OCI-LY3 (cell line): ENCODE results near the gene CD101.

Experiments
- H2AFZ ChIP-seq: fragments of 200-600, 300-600 bp; shearing (Covaris generic); 2 replicates; pipeline ENCODE4 v1.6.0; 2014; ENCODE audit warnings: antibody characterized with exemption, low read depth, low read length
- H3K27ac ChIP-seq: fragments of 200-600, 300-600 bp; sonication (generic); 2 replicates; pipeline ENCODE4 v1.5.1; 2014; ENCODE audit warnings: mild to moderate bottlenecking, low read length, moderate library complexity, mixed read lengths
- H3K27me3 ChIP-seq: fragments of 200-600, 300-600 bp; sonication (generic); 2 replicates; pipeline ENCODE4 v1.6.1; 2014; ENCODE audit warnings: low read depth, low read length, mixed read lengths
- H3K36me3 ChIP-seq: fragments of 200-600, 300-600 bp; sonication (generic); replicated peaks from 2 replicates; pipeline ENCODE3; 2014; ENCODE audit warnings: low read depth, low read length, mixed read lengths
- H3K4me1 ChIP-seq: fragments of 300-600, 200-600 bp; sonication (generic); 2 replicates; pipeline ENCODE4 v1.6.1; 2014; ENCODE audit warnings: low read length, mixed read lengths
- H3K4me2 ChIP-seq: fragments of 200-600, 300-600 bp; sonication (generic); 2 replicates; pipeline ENCODE4 v1.6.1; 2014; ENCODE audit warnings: low read length, mixed read lengths
- H3K4me3 ChIP-seq: fragments of 300-600, 200-600 bp; sonication (generic); 2 replicates; pipeline ENCODE4 v1.5.1; 2014; ENCODE audit warnings: antibody characterized with exemption, mild to moderate bottlenecking, low read length, moderate library complexity
- H3K79me2 ChIP-seq: fragments of 300-600, 200-600 bp; shearing (Covaris generic); 2 replicates; pipeline ENCODE4 v1.6.1; 2014; ENCODE audit warnings: mild to moderate bottlenecking, low read length, mixed read lengths
- H3K9ac ChIP-seq: fragments of 300-600, 200-600 bp; shearing (Covaris generic); 2 replicates; pipeline ENCODE4 v1.6.0; 2014; ENCODE audit warnings: mild to moderate bottlenecking, low read length, moderate library complexity
- H3K9me3 ChIP-seq: fragments of 200-600, 300-600 bp; shearing (Covaris generic); 2 replicates; pipeline ENCODE4 v1.6.1; 2014; ENCODE audit warnings: low read length, mixed read lengths; ENCODE audit not compliant: insufficient read depth
- H4K20me1 ChIP-seq: fragments of 200-600, 300-600 bp; sonication (generic); 2 replicates; pipeline ENCODE4 v1.6.1; 2016; ENCODE audit warnings: low read length, mixed read lengths; ENCODE audit not compliant: insufficient read depth
- CTCF ChIP-seq: fragments of 200-600, 300-600 bp; sonication (generic); IDR thresholded peaks from 2 replicates; pipeline ENCODE4 v1.5.1; 2014; ENCODE audit warnings: antibody characterized with exemption, low read length, low read depth
- EZH2phosphoT487 ChIP-seq: fragments of 200-600 bp; shearing (Covaris generic); IDR thresholded peaks from 2 replicates; pipeline ENCODE4 v1.6.1; 2018; ENCODE audit warnings: antibody characterized with exemption, mixed run types, low read depth

The CD101 gene

DNA sequence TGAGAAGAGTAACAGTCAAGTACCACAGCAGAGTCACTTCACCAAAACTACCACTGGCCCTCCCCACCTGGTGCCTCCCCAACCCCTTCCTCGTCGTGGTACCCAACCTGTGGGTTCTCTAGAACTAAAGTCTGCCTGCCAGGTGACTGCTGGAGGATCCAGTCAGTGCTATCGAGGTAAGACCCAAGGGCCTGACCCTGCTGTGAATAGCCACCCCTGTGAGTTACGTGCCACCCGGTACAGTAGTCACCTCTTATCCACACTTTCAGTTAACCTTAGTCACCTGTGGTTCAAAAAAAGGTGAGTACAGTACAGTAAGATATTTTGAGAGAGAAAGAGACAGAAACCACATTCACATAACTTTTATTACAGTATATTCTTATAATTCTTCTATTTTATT lies 75.1 kb downstream of the CD101 start:
- Histone ChIP-seq H2AFZ (no peak overlapping the region), H3K27ac (no peak overlapping the region), H3K4me1 (no peaks in the 10 kb centered on the region), H3K4me3 (no peak overlapping the region), H3K36me3 (peaks cover 55% of the 10 kb centered on the region), H3K9ac (no peak overlapping the region), H3K27me3 (no peaks in the 10 kb centered on the region), H3K79me2 (peaks cover 3% of the 10 kb centered on the region; the same call in 1 of the 2 replicates), H3K9me3 (no peaks in the 10 kb centered on the region), H4K20me1 (no peaks in the 10 kb centered on the region), H3K4me2 (no peak overlapping the region)
- TF ChIP-seq EZH2phosphoT487 = no peak
- no peak for TF ChIP-seq CTCF

- no peaks in the 10 kb centered on the region for H4K20me1 ChIP-seq
- no peak overlapping the region for H3K9ac ChIP-seq
- H3K36me3 ChIP-seq = peaks cover 60% of the 10 kb centered on the region
- H3K79me2 ChIP-seq = no peaks in the 10 kb centered on the region
- no peaks in the 10 kb centered on the region for H3K27me3 ChIP-seq
- no peaks in the 10 kb centered on the region for H3K9me3 ChIP-seq
- no peaks in the 10 kb centered on the region for H3K4me1 ChIP-seq
- no peak overlapping the region for H2AFZ ChIP-seq
- TF ChIP-seq CTCF (no peak), EZH2phosphoT487 (no peak)
- H3K27ac ChIP-seq = no peak overlapping the region
- no peak overlapping the region for H3K4me3 ChIP-seq
- H3K4me2 ChIP-seq = no peak overlapping the region
Observed at GRCh38 chr1:117077267-117077666, 75.7 kb downstream of the CD101 start.

DNA sequence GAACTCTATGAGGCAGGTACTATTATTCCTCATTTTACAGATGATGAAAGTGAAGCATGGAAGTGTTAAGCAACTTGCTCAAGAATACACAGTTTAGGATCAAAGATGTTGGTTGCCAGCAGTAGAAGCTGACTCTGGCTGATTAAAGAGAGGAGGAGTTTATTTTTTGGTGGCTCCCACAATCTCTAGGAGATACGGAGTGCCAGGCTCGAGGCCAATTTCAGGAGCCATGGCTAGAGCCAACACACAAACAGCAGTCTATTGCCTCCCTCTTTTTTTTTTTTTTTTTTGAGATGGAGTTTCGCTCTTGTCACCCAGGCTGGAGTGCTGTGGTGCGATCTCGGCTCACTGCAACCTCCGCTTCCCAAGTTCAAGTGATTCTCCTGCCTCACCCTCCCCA lies 78.2 kb downstream of the CD101 start:
- Histone ChIP-seq H3K9me3 (no peaks in the 10 kb centered on the region), H3K27me3 (no peaks in the 10 kb centered on the region), H3K9ac (no peak overlapping the region), H3K4me3 (no peak overlapping the region), H3K4me2 (no peak overlapping the region), H2AFZ (no peak overlapping the region), H3K36me3 (peaks cover 56% of the 10 kb centered on the region), H4K20me1 (no peaks in the 10 kb centered on the region), H3K4me1 (no peaks in the 10 kb centered on the region), H3K79me2 (no peaks in the 10 kb centered on the region), H3K27ac (no peak overlapping the region)
- no peak for TF ChIP-seq EZH2phosphoT487
- no peak for TF ChIP-seq CTCF

DNA sequence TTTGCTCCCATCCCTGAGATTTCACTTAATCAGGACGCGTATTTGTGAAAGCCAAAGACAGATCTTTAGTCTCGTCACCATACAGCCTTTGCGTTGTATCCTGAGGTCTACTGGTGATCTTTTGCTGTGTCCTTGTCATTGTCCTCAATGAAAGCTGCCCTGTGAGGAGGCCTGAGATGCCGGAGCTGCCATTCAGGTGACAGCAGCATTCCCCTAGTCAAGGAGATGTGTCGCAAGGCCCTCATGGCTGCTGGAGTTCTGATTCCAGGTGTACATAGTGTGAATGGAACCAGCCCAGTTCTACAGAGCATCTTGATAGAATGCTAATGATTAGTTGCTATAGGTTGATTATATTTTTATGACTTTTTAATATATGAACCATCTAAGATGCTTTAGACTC lies 82.7 kb downstream of the CD101 start:
- no peak overlapping the region for H3K9ac ChIP-seq
- TF ChIP-seq EZH2phosphoT487 = no peak
- TF ChIP-seq CTCF = no peak
- no peak overlapping the region for H3K27ac ChIP-seq
- no peaks in the 10 kb centered on the region for H3K9me3 ChIP-seq
- H2AFZ ChIP-seq = no peak overlapping the region
- H3K4me3 ChIP-seq = no peak overlapping the region
- H3K79me2 ChIP-seq = no peaks in the 10 kb centered on the region
- H3K4me2 ChIP-seq = no peak overlapping the region
- H4K20me1 ChIP-seq = no peaks in the 10 kb centered on the region
- H3K4me1 ChIP-seq = no peaks in the 10 kb centered on the region
- H3K36me3 ChIP-seq = peaks cover 39% of the 10 kb centered on the region
- no peaks in the 10 kb centered on the region for H3K27me3 ChIP-seq
